ENCODE measurements around the gene ZNF575. TPM values are rescaled to one million over a fixed set of nuclear protein-coding genes. Genes with fewer than 3 reads are reported as not detected.

ZNF575 gene
- total and polyA plus RNA-seq, 2 experiments from 2014 or later: 0.10 to 0.65 TPM

DNA sequence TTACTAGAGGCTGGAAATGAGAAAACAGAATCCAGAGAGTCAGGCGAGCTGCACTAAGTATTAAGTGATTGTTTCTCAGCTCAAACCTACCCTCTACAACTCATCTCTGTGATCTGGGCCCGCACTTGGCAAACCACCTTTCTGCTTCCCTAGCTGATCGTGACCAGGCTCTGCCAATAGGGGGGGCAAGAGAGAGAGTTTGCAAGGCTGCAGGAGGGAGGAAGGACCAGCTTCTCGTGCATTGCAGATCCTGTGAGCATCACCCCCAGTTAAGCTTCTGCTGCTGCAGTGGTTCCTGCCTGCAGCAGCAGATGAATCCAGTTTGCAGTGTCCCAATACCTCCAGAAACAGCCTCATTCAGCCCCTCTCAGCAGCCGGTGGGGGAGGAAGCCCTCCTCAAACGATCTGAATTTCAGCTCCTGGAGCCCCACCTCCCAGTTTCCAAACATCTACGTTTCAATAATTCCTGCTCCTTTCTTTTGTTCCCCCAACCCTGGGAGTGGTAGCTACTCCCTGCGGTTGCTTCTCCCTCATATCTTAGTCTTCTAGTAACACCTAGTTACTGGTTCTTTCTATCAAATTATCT, 22.3 kb downstream of the ZNF575 start:
- Mint-ChIP-seq H3K36me3 (ENCODE audit: low read depth) (peaks cover 33% of the 10 kb centered on the region), H3K4me3 (no peak overlapping the region), H3K27me3 (ENCODE audit: insufficient read depth, low read depth, poor library complexity) (peaks cover 5% of the 10 kb centered on the region), H3K27ac (peak overlapping the region; percentile 89), H3K4me1 (peaks cover 9% of the 10 kb centered on the region), H3K9me3 (no peaks in the 10 kb centered on the region)
- Histone ChIP-seq H3K9me2 (ENCODE audit: insufficient read depth) (no peaks in the 10 kb centered on the region), H3K4me1 (ENCODE audit: insufficient read depth) (peaks cover 4% of the 10 kb centered on the region; the same call in 1 of the 2 replicates), H3K4me3 (no peak overlapping the region), H3K27me3 (ENCODE audit: insufficient read depth) (no peaks in the 10 kb centered on the region), H3K27ac (ENCODE audit: low read depth) (no peak overlapping the region), H2AFZ (no peak overlapping the region), H3K79me2 (replicated peaks; ENCODE audit: insufficient read depth) (no peaks in the 10 kb centered on the region), H3K36me3 (ENCODE audit: insufficient read depth) (no peaks in the 10 kb centered on the region; the same call in 1 of the 2 replicates), H3K4me2 (no peak overlapping the region), H4K20me1 (replicated peaks; ENCODE audit: insufficient read depth) (no peaks in the 10 kb centered on the region), H3F3A (replicated peaks; ENCODE audit: low read depth) (no peaks in the 10 kb centered on the region)
- TF ChIP-seq, protein P1, sequence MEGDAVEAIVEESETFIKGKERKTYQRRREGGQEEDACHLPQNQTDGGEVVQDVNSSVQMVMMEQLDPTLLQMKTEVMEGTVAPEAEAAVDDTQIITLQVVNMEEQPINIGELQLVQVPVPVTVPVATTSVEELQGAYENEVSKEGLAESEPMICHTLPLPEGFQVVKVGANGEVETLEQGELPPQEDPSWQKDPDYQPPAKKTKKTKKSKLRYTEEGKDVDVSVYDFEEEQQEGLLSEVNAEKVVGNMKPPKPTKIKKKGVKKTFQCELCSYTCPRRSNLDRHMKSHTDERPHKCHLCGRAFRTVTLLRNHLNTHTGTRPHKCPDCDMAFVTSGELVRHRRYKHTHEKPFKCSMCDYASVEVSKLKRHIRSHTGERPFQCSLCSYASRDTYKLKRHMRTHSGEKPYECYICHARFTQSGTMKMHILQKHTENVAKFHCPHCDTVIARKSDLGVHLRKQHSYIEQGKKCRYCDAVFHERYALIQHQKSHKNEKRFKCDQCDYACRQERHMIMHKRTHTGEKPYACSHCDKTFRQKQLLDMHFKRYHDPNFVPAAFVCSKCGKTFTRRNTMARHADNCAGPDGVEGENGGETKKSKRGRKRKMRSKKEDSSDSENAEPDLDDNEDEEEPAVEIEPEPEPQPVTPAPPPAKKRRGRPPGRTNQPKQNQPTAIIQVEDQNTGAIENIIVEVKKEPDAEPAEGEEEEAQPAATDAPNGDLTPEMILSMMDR (conservative IDR thresholded peaks at IDR 0.05; ENCODE audit: low read depth in 2 of 2): peak; percentile 85 to 89
- no peak for TF ChIP-seq JUNB (IDR thresholded peaks at IDR 0.05; ENCODE audit: unreplicated experiment)
- DNase-seq (ENCODE audit: low spot score) (peak; percentile 93), ATAC-seq (peak; percentile 99)

DNA sequence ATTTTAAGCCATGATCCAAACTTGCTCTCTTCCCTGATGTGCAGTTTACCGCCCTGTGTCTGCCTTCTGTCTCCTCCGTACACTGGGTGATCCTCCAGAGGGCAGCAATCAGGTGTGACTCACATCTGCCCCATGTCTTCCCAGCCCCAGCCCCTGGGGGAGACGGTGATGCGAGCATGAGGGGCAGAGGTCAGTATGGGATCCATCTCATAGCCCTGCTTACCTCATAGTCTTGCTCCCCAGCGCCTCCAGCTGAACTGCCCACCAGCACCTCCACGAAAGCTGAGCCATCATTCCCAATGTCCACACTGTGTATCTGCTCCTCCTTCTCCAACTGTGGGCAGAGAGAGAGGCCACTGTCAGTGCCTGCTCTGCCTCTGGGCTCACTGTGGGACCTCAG, 27.7 kb downstream of the ZNF575 start:
- Mint-ChIP-seq H3K27ac (no peak overlapping the region), H3K27me3 (ENCODE audit: insufficient read depth, low read depth, poor library complexity) (peaks cover 2% of the 10 kb centered on the region), H3K4me3 (no peak overlapping the region), H3K36me3 (ENCODE audit: low read depth) (peaks cover 23% of the 10 kb centered on the region), H3K4me1 (no peaks in the 10 kb centered on the region; the same call in 2 of the 3 replicates), H3K9me3 (no peaks in the 10 kb centered on the region)
- TF ChIP-seq, protein P2, sequence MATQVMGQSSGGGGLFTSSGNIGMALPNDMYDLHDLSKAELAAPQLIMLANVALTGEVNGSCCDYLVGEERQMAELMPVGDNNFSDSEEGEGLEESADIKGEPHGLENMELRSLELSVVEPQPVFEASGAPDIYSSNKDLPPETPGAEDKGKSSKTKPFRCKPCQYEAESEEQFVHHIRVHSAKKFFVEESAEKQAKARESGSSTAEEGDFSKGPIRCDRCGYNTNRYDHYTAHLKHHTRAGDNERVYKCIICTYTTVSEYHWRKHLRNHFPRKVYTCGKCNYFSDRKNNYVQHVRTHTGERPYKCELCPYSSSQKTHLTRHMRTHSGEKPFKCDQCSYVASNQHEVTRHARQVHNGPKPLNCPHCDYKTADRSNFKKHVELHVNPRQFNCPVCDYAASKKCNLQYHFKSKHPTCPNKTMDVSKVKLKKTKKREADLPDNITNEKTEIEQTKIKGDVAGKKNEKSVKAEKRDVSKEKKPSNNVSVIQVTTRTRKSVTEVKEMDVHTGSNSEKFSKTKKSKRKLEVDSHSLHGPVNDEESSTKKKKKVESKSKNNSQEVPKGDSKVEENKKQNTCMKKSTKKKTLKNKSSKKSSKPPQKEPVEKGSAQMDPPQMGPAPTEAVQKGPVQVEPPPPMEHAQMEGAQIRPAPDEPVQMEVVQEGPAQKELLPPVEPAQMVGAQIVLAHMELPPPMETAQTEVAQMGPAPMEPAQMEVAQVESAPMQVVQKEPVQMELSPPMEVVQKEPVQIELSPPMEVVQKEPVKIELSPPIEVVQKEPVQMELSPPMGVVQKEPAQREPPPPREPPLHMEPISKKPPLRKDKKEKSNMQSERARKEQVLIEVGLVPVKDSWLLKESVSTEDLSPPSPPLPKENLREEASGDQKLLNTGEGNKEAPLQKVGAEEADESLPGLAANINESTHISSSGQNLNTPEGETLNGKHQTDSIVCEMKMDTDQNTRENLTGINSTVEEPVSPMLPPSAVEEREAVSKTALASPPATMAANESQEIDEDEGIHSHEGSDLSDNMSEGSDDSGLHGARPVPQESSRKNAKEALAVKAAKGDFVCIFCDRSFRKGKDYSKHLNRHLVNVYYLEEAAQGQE (IDR thresholded peaks at IDR 0.05; ENCODE audit: unreplicated experiment): no peak
- TF ChIP-seq, protein P1 (conservative IDR thresholded peaks at IDR 0.05; ENCODE audit: low read depth in 2 of 2): peak; percentile 27 to 53; a peak in 3 of 4 replicates
- no peaks in the 10 kb centered on the region for H3K36me3 ChIP-seq (ENCODE audit: insufficient read depth)
- H3K79me2 ChIP-seq (replicated peaks; ENCODE audit: insufficient read depth): no peaks in the 10 kb centered on the region
- ATAC-seq: peak; percentile 77
- no peak overlapping the region for H3K27ac ChIP-seq (ENCODE audit: low read depth)
- DNase-seq (ENCODE audit: low spot score): peak; percentile 40
- no peaks in the 10 kb centered on the region for H3K27me3 ChIP-seq (ENCODE audit: insufficient read depth)
- H2AFZ ChIP-seq: no peak overlapping the region
- 0 out of 2 replicates have a peak, but pooled peaks cover 5% of the 10 kb centered on the region for H3F3A ChIP-seq (replicated peaks; ENCODE audit: low read depth)
- no peak overlapping the region for H3K4me3 ChIP-seq
- no peak overlapping the region for H3K4me2 ChIP-seq
- no peaks in the 10 kb centered on the region; the same call in 1 of the 2 replicates for H4K20me1 ChIP-seq (replicated peaks; ENCODE audit: insufficient read depth)
- H3K4me1 ChIP-seq (ENCODE audit: insufficient read depth): peaks cover 1% of the 10 kb centered on the region; the same call in 1 of the 2 replicates
- no peaks in the 10 kb centered on the region for H3K9me2 ChIP-seq (ENCODE audit: insufficient read depth)

Data from GM23338 (cell line).